ENCODE data around the gene ITPR2.
"Not testable (repeated sequence)": the region's sequence is repeated elsewhere in the genome, so short reads cannot be mapped to it uniquely, and the experiment has no call there.

ITPR2 gene

GRCh38 chr12:26465419-26466097 lies 367.4 kb downstream of the ITPR2 start:
- no peak for DNase-seq (ENCODE audit: low read depth, low spot score)

GRCh38 chr12:26461776-26462175 lies 371.2 kb downstream of the ITPR2 start:
- no peak for DNase-seq (ENCODE audit: low read depth, low spot score)

GRCh38 chr12:26460361-26460760 lies 372.6 kb downstream of the ITPR2 start:
- DNase-seq (ENCODE audit: low read depth, low spot score), result no peak

- no peak for DNase-seq (ENCODE audit: low read depth, low spot score)
Observed at GRCh38 chr12:26455936-26456574, 376.9 kb downstream of the ITPR2 start.

- no peak for DNase-seq (ENCODE audit: low read depth, low spot score)
Observed at GRCh38 chr12:26453246-26453645, 379.7 kb downstream of the ITPR2 start.

GRCh38 chr12:26452511-26452910 lies 380.5 kb downstream of the ITPR2 start:
- no peak for DNase-seq (ENCODE audit: low read depth, low spot score)

GRCh38 chr12:26451763-26452162 lies 381.2 kb downstream of the ITPR2 start:
- DNase-seq (ENCODE audit: low read depth, low spot score), result no peak

GRCh38 chr12:26445909-26446308 lies 387.1 kb downstream of the ITPR2 start:
- no peak for DNase-seq (ENCODE audit: low read depth, low spot score)

GRCh38 chr12:26443309-26443708 lies 389.7 kb downstream of the ITPR2 start:
- DNase-seq (ENCODE audit: low read depth, low spot score), result no peak

- DNase-seq (ENCODE audit: low read depth, low spot score), result no peak
Observed at GRCh38 chr12:26441434-26441833, 391.6 kb downstream of the ITPR2 start.

GRCh38 chr12:26435069-26435404 lies 398.0 kb downstream of the ITPR2 start:
- no peak for DNase-seq (ENCODE audit: low read depth, low spot score)

GRCh38 chr12:26434299-26435068 lies 398.5 kb downstream of the ITPR2 start:
- no peak for DNase-seq (ENCODE audit: low read depth, low spot score)

GRCh38 chr12:26433701-26434100 lies 399.3 kb downstream of the ITPR2 start:
- not testable (repeated sequence) for DNase-seq (ENCODE audit: low read depth, low spot score)

- DNase-seq (ENCODE audit: low read depth, low spot score), result no peak
Observed at GRCh38 chr12:26431211-26431610, 401.8 kb downstream of the ITPR2 start.

- DNase-seq (ENCODE audit: low read depth, low spot score), result not testable (repeated sequence)
Observed at GRCh38 chr12:26430596-26430995, 402.4 kb downstream of the ITPR2 start.

- no peak for DNase-seq (ENCODE audit: low read depth, low spot score)
Observed at GRCh38 chr12:26429070-26429691, 403.8 kb downstream of the ITPR2 start.

GRCh38 chr12:26428420-26428819 lies 404.6 kb downstream of the ITPR2 start:
- DNase-seq (ENCODE audit: low read depth, low spot score), result no peak

- DNase-seq (ENCODE audit: low read depth, low spot score), result no peak
Observed at GRCh38 chr12:26426652-26427051, 406.3 kb downstream of the ITPR2 start.

GRCh38 chr12:26425587-26426260 lies 407.3 kb downstream of the ITPR2 start:
- DNase-seq (ENCODE audit: low read depth, low spot score), result no peak

- no peak for DNase-seq (ENCODE audit: low read depth, low spot score)
Observed at GRCh38 chr12:26422839-26423398, 410.1 kb downstream of the ITPR2 start.

GRCh38 chr12:26416550-26416949 lies 416.4 kb downstream of the ITPR2 start:
- DNase-seq (ENCODE audit: low read depth, low spot score), result no peak
